GM23338 (cell line): ENCODE measurements around the gene PRMT7. TPM values are rescaled to one million over a fixed set of nuclear protein-coding genes. Genes with fewer than 3 reads are reported as not detected.

Experiments used
- ATAC-seq: fragments of 200-7000 bp; cut with Tn5 transposase; 3 replicates; pipeline ENCODE4 v1.9.1; 2020
- DNase-seq: peaks from one replicate; pipeline ENCODE4 v3.0.0-alpha.2; 2015; ENCODE audit warnings: low spot score
- H2AFZ ChIP-seq: fragments of 200-600 bp; sonication (generic); 2 replicates; pipeline ENCODE4 v1.8.0; 2016; ENCODE audit warnings: antibody characterized with exemption, mild to moderate bottlenecking, moderate library complexity
- H3F3A ChIP-seq: fragments of 200-600 bp; sonication (generic); replicated peaks from 2 replicates; pipeline ENCODE4 v1.8.0; 2017; ENCODE audit warnings: antibody characterized with exemption, mixed run types, low read depth
- H3K27ac ChIP-seq: fragments of 200-600 bp; sonication (generic); 2 replicates; pipeline ENCODE4 v1.6.1; 2016; ENCODE audit warnings: low read depth
- H3K27me3 ChIP-seq: fragments of 200-600 bp; sonication (generic); 2 replicates; pipeline ENCODE4 v1.8.0; 2016; ENCODE audit warnings: mild to moderate bottlenecking, mixed run types, moderate library complexity; ENCODE audit not compliant: insufficient read depth
- H3K36me3 ChIP-seq: fragments of 200-600 bp; sonication (generic); 2 replicates; pipeline ENCODE4 v1.8.0; 2016; ENCODE audit warnings: mild to moderate bottlenecking; ENCODE audit not compliant: insufficient read depth
- H3K4me1 ChIP-seq: fragments of 200-600 bp; sonication (generic); 2 replicates; pipeline ENCODE4 v1.8.0; 2016; ENCODE audit warnings: mild to moderate bottlenecking, moderate library complexity; ENCODE audit not compliant: insufficient read depth
- H3K4me2 ChIP-seq: fragments of 200-600 bp; sonication (generic); 2 replicates; pipeline ENCODE4 v1.7.1; 2017; ENCODE audit warnings: mixed run types
- H3K4me3 ChIP-seq: fragments of 200-600 bp; sonication (generic); 2 replicates; pipeline ENCODE4 v1.6.1; 2016; ENCODE audit warnings: mixed run types
- H3K79me2 ChIP-seq: fragments of 200-600 bp; sonication (generic); replicated peaks from 2 replicates; pipeline ENCODE4 v1.8.0; 2017; ENCODE audit warnings: mild to moderate bottlenecking; ENCODE audit not compliant: insufficient read depth
- H3K9me2 ChIP-seq: fragments of 200-600 bp; sonication (generic); 2 replicates; pipeline ENCODE4 v1.8.0; 2017; ENCODE audit not compliant: insufficient read depth
- H4K20me1 ChIP-seq: fragments of 200-600 bp; sonication (generic); replicated peaks from 2 replicates; pipeline ENCODE4 v1.8.0; 2017; ENCODE audit warnings: mild to moderate bottlenecking; ENCODE audit not compliant: insufficient read depth
- H3K27ac Mint-ChIP-seq: 2 replicates; pipeline ENCODE4 v1.8.0; 2020; ENCODE audit warnings: inconsistent platforms, mild to moderate bottlenecking, moderate library complexity, mixed read lengths
- H3K27me3 Mint-ChIP-seq: 3 replicates; pipeline ENCODE4 v1.8.0; 2022; ENCODE audit warnings: low read depth, mild to moderate bottlenecking, moderate library complexity, mixed read lengths, inconsistent platforms; ENCODE audit not compliant: insufficient read depth, poor library complexity
- H3K36me3 Mint-ChIP-seq: 3 replicates; pipeline ENCODE4 v1.8.0; 2021; ENCODE audit warnings: low read depth, mild to moderate bottlenecking, inconsistent platforms, moderate library complexity, mixed read lengths
- H3K4me1 Mint-ChIP-seq: 3 replicates; pipeline ENCODE4 v1.8.0; 2020; ENCODE audit warnings: mild to moderate bottlenecking, inconsistent platforms, mixed read lengths
- H3K4me3 Mint-ChIP-seq: 3 replicates; pipeline ENCODE4 v1.8.0; 2021; ENCODE audit warnings: moderate library complexity, mild to moderate bottlenecking, inconsistent platforms, mixed read lengths
- H3K9me3 Mint-ChIP-seq: 3 replicates; pipeline ENCODE4 v1.8.0; 2020; ENCODE audit warnings: moderate library complexity, mild to moderate bottlenecking, inconsistent platforms, mixed read lengths
- CTCF ChIP-seq, 2 experiments: fragments of 200-600 bp in 1 of 2; sonication (generic) in 1 of 2; conservative IDR thresholded peaks; 2 replicates each; pipeline versions ENCODE4 v1.5.1 to v1.6.1; 2016 to 2017; ENCODE audit warnings: antibody characterized with exemption in 2 of 2, low read depth in 2 of 2, mild to moderate bottlenecking in 2 of 2, moderate library complexity in 1 of 2
- NANOG ChIP-seq: IDR thresholded peaks from 2 replicates; pipeline ENCODE4 v1.6.1; 2016; ENCODE audit warnings: antibody characterized with exemption, borderline replicate concordance
- POLR2AphosphoS5 ChIP-seq: IDR thresholded peaks from 2 replicates; pipeline ENCODE4 v1.6.1; 2016; ENCODE audit warnings: antibody characterized with exemption, low read depth
- REST ChIP-seq: IDR thresholded peaks from one replicate; pipeline ENCODE4 v1.6.1; 2018; ENCODE audit warnings: antibody characterized with exemption; ENCODE audit not compliant: unreplicated experiment
- ZNF331 ChIP-seq: fragments of 250-450 bp; sonication (Bioruptor Pico); IDR thresholded peaks from 2 replicates; pipeline ENCODE4 v1.5.0; 2020; ENCODE audit warnings: low read depth, mild to moderate bottlenecking, moderate library complexity
- polyA plus RNA-seq: library from polyadenylated mRNA; unstranded; fragments of >200 nt; fragmentation: Nextera tagmentation; extraction: Ambion mirVana; gene quantifications from 2 replicates; pipeline ENCODE4 v1.2.1, GENCODE V29; 2016
- total RNA-seq: library from RNA; depleted of rRNA; stranded (reverse); fragments of >200 nt; shearing (Covaris generic); gene quantifications from 2 replicates; pipeline ENCODE4 v1.2.3, GENCODE V29; 2014

The PRMT7 gene
- total and polyA plus RNA-seq, 2 experiments from 2014 or later = 20.2 to 65.3 TPM

- DNase-seq (no peak), ATAC-seq (no peak)
- H3K27me3 Mint-ChIP-seq = peaks cover 3% of the 10 kb centered on the region
- Histone ChIP-seq H3K79me2 (no peaks in the 10 kb centered on the region), H3K4me1 (no peaks in the 10 kb centered on the region; the same call in 1 of the 2 replicates), H3K9me2 (no peaks in the 10 kb centered on the region), H3F3A (peaks cover 9% of the 10 kb centered on the region; the same call in 1 of the 2 replicates), H3K4me3 (no peak overlapping the region), H3K27ac (no peak overlapping the region), H4K20me1 (no peaks in the 10 kb centered on the region; the same call in 1 of the 2 replicates), H3K4me2 (no peak overlapping the region), H2AFZ (no peak overlapping the region), H3K27me3 (no peaks in the 10 kb centered on the region), H3K36me3 (peaks cover 12% of the 10 kb centered on the region)
- TF ChIP-seq ZNF331 (CRISPR knock-in tag) = no peak
- TF ChIP-seq REST = no peak
- no peak for TF ChIP-seq NANOG
- TF ChIP-seq CTCF (conservative IDR thresholded peaks at IDR 0.05; ENCODE audit: low read depth in 2 of 2) = no peak
- no peak for TF ChIP-seq POLR2AphosphoS5
- H3K36me3 Mint-ChIP-seq = peaks cover 74% of the 10 kb centered on the region
- no peak overlapping the region for H3K27ac Mint-ChIP-seq
- no peaks in the 10 kb centered on the region for H3K4me1 Mint-ChIP-seq
- H3K9me3 Mint-ChIP-seq = no peaks in the 10 kb centered on the region
- no peak overlapping the region for H3K4me3 Mint-ChIP-seq
Observed at GRCh38 chr16:68344252-68344651, 33.4 kb downstream of the PRMT7 start.

GRCh38 chr16:68345351-68345810 lies 34.6 kb downstream of the PRMT7 start:
- Histone ChIP-seq H4K20me1 (no peaks in the 10 kb centered on the region; the same call in 1 of the 2 replicates), H3K4me1 (no peaks in the 10 kb centered on the region; the same call in 1 of the 2 replicates), H3K27me3 (no peaks in the 10 kb centered on the region), H3K79me2 (no peaks in the 10 kb centered on the region), H3K9me2 (no peaks in the 10 kb centered on the region), H3K4me2 (no peak overlapping the region), H3K36me3 (peaks cover 13% of the 10 kb centered on the region), H3F3A (peaks cover 9% of the 10 kb centered on the region; the same call in 1 of the 2 replicates), H2AFZ (no peak overlapping the region), H3K27ac (no peak overlapping the region), H3K4me3 (no peak overlapping the region)
- ATAC-seq (no peak), DNase-seq (no peak)
- no peak for TF ChIP-seq POLR2AphosphoS5
- no peak overlapping the region for H3K27ac Mint-ChIP-seq
- H3K27me3 Mint-ChIP-seq = peaks cover 3% of the 10 kb centered on the region
- peaks cover 66% of the 10 kb centered on the region for H3K36me3 Mint-ChIP-seq
- no peak overlapping the region for H3K4me3 Mint-ChIP-seq
- no peaks in the 10 kb centered on the region for H3K9me3 Mint-ChIP-seq
- H3K4me1 Mint-ChIP-seq = no peaks in the 10 kb centered on the region
